Right atrium auricular region (tissue), 2 donors: ENCODE results near the gene GKN1. TPM values are rescaled to one million over a fixed set of nuclear protein-coding genes. Genes with fewer than 3 reads are reported as not detected.
"Not testable (repeated sequence)": the region's sequence is repeated elsewhere in the genome, so short reads cannot be mapped to it uniquely, and the experiment has no call there.

Experiments used
- DNase-seq: peaks from one replicate; pipeline ENCODE4 v3.0.0-alpha.2; 2019; ENCODE audit warnings: low spot score
- H3K27ac ChIP-seq, 2 donors: fragments of 200-600 bp; sonication (generic); 1 replicate in 1 of 2; 2 replicates in 1 of 2; pipeline ENCODE4 v1.5.1; 2016 to 2019
- H3K27me3 ChIP-seq, 2 donors: fragments of 200-600 bp; sonication (generic); one replicate each; pipeline versions ENCODE4 v1.5.1 to v1.6.0; 2017 to 2019
- H3K36me3 ChIP-seq: fragments of 200-600 bp; sonication (generic); one replicate; pipeline ENCODE4 v1.5.1; 2016
- H3K4me1 ChIP-seq, 2 donors: fragments of 200-600 bp; sonication (generic); one replicate each; pipeline versions ENCODE4 v1.5.1 to v1.6.0; 2017 to 2019
- H3K4me3 ChIP-seq, 2 donors: fragments of 200-600 bp; sonication (generic); 1 replicate in 1 of 2; 2 replicates in 1 of 2; pipeline ENCODE4 v1.5.1; 2017 to 2019; ENCODE audit warnings: mild to moderate bottlenecking in 1 of 2, moderate library complexity in 1 of 2
- H3K9me3 ChIP-seq, 2 donors: fragments of 200-600 bp; sonication (generic); one replicate each; pipeline ENCODE4 v1.5.1; 2019
- CTCF ChIP-seq, 2 donors: fragments of 200-600 bp; sonication (generic); IDR thresholded peaks; one replicate each; pipeline ENCODE4 v1.5.1; 2019; ENCODE audit warnings: antibody characterized with exemption in 2 of 2
- total RNA-seq, 2 donors: library from RNA; depleted of rRNA; stranded (reverse); fragments of >200 nt; gene quantifications; one replicate each; pipeline ENCODE4 v1.1.0, GENCODE V29; 2016

GKN1 gene
- total RNA-seq, 2 donors from 2014 or later: not detected

GRCh38 chr2:68946117-68946516 is 28.3 kb upstream of the GKN1 start:
- no peaks in the 10 kb centered on the region for H3K36me3 ChIP-seq
- H3K27me3 ChIP-seq: no peaks in the 10 kb centered on the region
- H3K4me1 ChIP-seq: no peaks in the 10 kb centered on the region
- no peaks in the 10 kb centered on the region for H3K9me3 ChIP-seq
- H3K4me3 ChIP-seq: no peak overlapping the region
- no peak for DNase-seq
- no peak overlapping the region for H3K27ac ChIP-seq
- TF ChIP-seq CTCF (IDR thresholded peaks at IDR 0.05): no peak

GRCh38 chr2:68948710-68949109 is 25.7 kb upstream of the GKN1 start:
- Histone ChIP-seq H3K27ac (no peak overlapping the region), H3K9me3 (no peaks in the 10 kb centered on the region), H3K27me3 (no peaks in the 10 kb centered on the region), H3K36me3 (no peaks in the 10 kb centered on the region), H3K4me1 (no peaks in the 10 kb centered on the region), H3K4me3 (no peak overlapping the region)
- TF ChIP-seq CTCF (IDR thresholded peaks at IDR 0.05): no peak
- DNase-seq: no peak

- TF ChIP-seq CTCF (IDR thresholded peaks at IDR 0.05): no peak
- Histone ChIP-seq H3K27ac (no peak overlapping the region), H3K4me3 (no peak overlapping the region), H3K4me1 (no peaks in the 10 kb centered on the region), H3K9me3 (no peaks in the 10 kb centered on the region), H3K27me3 (no peaks in the 10 kb centered on the region), H3K36me3 (no peaks in the 10 kb centered on the region)
- DNase-seq: no peak
These were observed 22.5 kb upstream of the GKN1 start for GRCh38 chr2:68951899-68952298.

- no peaks in the 10 kb centered on the region for H3K4me1 ChIP-seq
- no peaks in the 10 kb centered on the region for H3K9me3 ChIP-seq
- H3K27me3 ChIP-seq: no peaks in the 10 kb centered on the region
- H3K27ac ChIP-seq: no peak within 1 kb of the TSS
- no peaks in the 10 kb centered on the region for H3K36me3 ChIP-seq
- no peak for DNase-seq
- H3K4me3 ChIP-seq: no peak within 1 kb of the TSS
- TF ChIP-seq CTCF (IDR thresholded peaks at IDR 0.05): no peak
These were observed 21.4 kb upstream of the GKN1 start, which contains the start of gene GKN2 for GRCh38 chr2:68952887-68953521. Gene GKN2 (minus strand): TSS chr2:68952893. CDS start chr2:68952861, 32 bp downstream.

GRCh38 chr2:68955432-68955831 is 19.0 kb upstream of the GKN1 start:
- H3K36me3 ChIP-seq, H3K4me1 ChIP-seq, H3K27ac ChIP-seq, H3K4me3 ChIP-seq, H3K9me3 ChIP-seq, H3K27me3 ChIP-seq, DNase-seq: not testable (repeated sequence)

- no peak overlapping the region for H3K4me3 ChIP-seq
- H3K36me3 ChIP-seq: no peaks in the 10 kb centered on the region
- no peaks in the 10 kb centered on the region for H3K27me3 ChIP-seq
- H3K4me1 ChIP-seq: no peaks in the 10 kb centered on the region
- no peak for DNase-seq
- H3K27ac ChIP-seq: no peak overlapping the region
- TF ChIP-seq CTCF (IDR thresholded peaks at IDR 0.05): no peak
- no peaks in the 10 kb centered on the region for H3K9me3 ChIP-seq
These were observed 15.4 kb upstream of the GKN1 start for GRCh38 chr2:68959001-68959400.
